Stimulated activated naive CD8-positive, alpha-beta T cell treated with anti-CD3 and anti-CD28 coated beads, Interleukin-15, amount 100 ng/mL, for 72 hours (primary cell): ENCODE measurements around the gene ZNF580.

ENCODE experiments used
- ATAC-seq: fragments of 150-1000 bp; cut with Tn5 transposase; 2 replicates; pipeline ENCODE4 v1.10.0; 2021; ENCODE audit warnings: mild to moderate bottlenecking, moderate library complexity
- DNase-seq, 2 donors: peaks; one replicate each; pipeline ENCODE4 v3.0.0; 2021 to 2022
- H3K27ac Mint-ChIP-seq, 2 donors: one replicate each; pipeline ENCODE4 v1.8.0; 2022; ENCODE audit warnings: mild to moderate bottlenecking in 2 of 2, mixed read lengths in 2 of 2, moderate library complexity in 2 of 2
- H3K27me3 Mint-ChIP-seq: one replicate; pipeline ENCODE4 v1.8.0; 2022; ENCODE audit warnings: mixed read lengths
- H3K4me1 Mint-ChIP-seq: one replicate; pipeline ENCODE4 v1.8.0; 2022; ENCODE audit warnings: mild to moderate bottlenecking, mixed read lengths
- H3K4me3 Mint-ChIP-seq, 2 donors: one replicate each; pipeline ENCODE4 v1.8.0; 2022; ENCODE audit warnings: mild to moderate bottlenecking in 2 of 2, mixed read lengths in 2 of 2, moderate library complexity in 1 of 2
- H3K9me3 Mint-ChIP-seq, 2 donors: one replicate each; pipeline ENCODE4 v1.8.0; 2022; ENCODE audit warnings: mixed read lengths in 2 of 2

ZNF580 gene

DNA sequence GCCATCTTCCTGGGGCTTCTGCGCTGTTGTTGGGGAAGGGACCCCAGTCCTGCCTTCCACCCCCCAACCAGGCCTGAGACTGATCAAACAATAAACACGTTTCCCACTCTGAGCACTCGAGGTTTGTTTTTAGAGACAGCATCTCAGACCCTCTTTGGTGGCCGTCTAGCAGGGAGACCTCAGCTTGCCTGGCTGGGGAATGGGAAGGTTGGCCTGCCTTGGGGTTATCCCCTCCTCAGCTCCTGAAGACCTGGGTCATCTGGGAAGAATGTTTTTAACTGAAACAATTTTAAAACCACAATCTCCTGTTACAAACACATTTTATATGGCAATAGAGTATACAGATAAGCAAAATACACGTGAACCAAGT is 4.7 kb downstream of the ZNF580 start:
- H3K4me3 Mint-ChIP-seq, result peak overlapping the region; percentile 60 to 96
- ATAC-seq, result no peak
- DNase-seq, result no peak
- H3K27me3 Mint-ChIP-seq, result no peaks in the 10 kb centered on the region
- H3K4me1 Mint-ChIP-seq, result peaks cover 72% of the 10 kb centered on the region
- no peaks in the 10 kb centered on the region for H3K9me3 Mint-ChIP-seq
- H3K27ac Mint-ChIP-seq, result peak overlapping the region in 1 of 2 donors; percentile 13

DNA sequence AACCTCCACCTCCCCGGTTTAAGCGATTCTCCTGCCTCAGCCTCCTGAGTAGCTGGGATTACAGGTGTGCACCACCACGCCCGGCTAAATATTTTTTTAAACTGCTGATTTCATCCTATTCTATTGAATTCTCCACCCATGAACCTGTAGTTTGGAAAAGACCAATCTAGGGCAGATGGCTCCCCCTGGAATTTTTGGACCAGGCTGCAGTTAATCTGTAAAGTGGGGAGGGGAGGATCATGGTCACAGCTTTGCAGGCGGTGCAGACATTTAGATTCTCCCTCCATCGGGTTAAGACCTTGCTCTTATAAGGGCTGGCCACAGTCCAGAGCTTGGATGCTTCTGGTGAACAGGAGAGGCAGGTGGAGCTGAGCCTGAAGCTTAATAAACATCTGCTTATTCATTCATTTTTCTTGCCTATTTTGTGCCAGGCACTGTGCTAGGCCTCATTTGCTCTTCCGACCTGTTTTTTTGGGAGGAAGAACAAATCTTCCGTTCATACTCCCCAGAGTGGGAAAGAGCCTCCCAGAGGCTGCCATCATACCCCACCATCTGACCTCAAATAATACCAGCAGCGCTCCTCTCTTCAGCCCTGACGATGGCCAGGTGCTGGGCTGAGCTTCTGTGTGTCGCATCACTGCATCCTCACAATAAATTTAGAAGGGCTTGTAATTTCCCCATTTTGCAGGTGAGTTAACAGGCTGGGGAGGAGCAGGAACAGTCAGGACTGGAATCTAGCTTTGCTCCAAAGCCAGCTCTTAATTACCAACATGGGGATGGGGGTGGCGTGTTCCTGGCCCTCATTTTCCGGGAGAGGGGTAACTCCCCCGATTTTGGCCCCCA is 6.3 kb downstream of the ZNF580 start:
- ATAC-seq, result no peak
- DNase-seq, result no peak
- Mint-ChIP-seq H3K4me3 (peak overlapping the region; percentile 92 to 96), H3K4me1 (peaks cover 79% of the 10 kb centered on the region), H3K27me3 (no peaks in the 10 kb centered on the region), H3K27ac (peak overlapping the region; percentile 27 to 90), H3K9me3 (no peaks in the 10 kb centered on the region)

DNA sequence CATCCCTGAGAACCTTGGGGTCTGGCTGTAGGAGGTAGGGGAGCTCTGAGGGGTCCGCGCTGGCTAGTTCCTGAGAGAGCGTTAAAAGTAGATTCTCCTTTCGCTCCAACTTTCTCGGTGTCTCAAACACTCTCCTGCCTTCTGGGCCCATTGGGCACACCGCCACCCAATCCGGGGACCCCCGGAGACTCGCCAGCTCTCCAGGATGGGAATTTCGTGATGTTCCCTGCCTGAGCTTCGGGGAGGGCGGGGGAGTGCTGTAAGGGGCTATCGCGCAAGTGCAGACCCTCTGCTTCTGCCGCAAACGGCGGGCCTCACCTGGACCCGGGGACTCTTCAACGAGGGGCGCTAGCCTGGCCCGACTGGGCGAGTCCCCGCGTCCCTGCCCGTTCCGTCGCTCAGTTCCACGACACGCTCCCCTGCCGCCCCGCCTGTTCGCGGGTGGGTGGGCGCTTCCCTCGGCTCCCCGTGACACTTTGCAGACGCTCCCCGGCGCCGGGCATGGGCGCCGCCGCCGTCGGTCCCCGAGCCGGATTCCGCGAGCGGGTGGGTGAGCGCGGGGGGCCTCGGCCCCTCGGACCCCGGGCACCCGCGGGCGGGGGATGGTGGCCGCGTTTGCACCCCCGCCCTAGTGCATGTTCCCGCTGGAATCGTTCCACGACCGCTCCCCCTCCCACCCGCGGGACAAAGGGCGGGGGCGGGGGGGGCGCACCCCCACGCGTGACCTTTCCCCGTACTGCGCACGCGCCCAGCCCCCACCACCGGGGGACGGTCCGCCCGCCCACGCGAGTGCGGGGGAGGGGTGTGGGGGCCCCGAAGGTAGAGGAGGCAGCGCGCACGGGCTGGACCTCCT is 7.2 kb downstream of the ZNF580 start, which contains the start of gene CCDC106:
CCDC106 (plus strand) TSS at position 481 of the 853 bp plus-strand sequence. CDS start 835 bp downstream, outside the sequence.
- ATAC-seq, result peak; percentile 31
- peak; percentile 66 to 68 for DNase-seq
- Mint-ChIP-seq H3K4me3 (peak within 1 kb of the TSS; percentile 92 to 97), H3K4me1 (peaks cover 77% of the 10 kb centered on the region), H3K27ac (peak within 1 kb of the TSS; percentile 93 to 96), H3K27me3 (no peaks in the 10 kb centered on the region), H3K9me3 (no peaks in the 10 kb centered on the region)

DNA sequence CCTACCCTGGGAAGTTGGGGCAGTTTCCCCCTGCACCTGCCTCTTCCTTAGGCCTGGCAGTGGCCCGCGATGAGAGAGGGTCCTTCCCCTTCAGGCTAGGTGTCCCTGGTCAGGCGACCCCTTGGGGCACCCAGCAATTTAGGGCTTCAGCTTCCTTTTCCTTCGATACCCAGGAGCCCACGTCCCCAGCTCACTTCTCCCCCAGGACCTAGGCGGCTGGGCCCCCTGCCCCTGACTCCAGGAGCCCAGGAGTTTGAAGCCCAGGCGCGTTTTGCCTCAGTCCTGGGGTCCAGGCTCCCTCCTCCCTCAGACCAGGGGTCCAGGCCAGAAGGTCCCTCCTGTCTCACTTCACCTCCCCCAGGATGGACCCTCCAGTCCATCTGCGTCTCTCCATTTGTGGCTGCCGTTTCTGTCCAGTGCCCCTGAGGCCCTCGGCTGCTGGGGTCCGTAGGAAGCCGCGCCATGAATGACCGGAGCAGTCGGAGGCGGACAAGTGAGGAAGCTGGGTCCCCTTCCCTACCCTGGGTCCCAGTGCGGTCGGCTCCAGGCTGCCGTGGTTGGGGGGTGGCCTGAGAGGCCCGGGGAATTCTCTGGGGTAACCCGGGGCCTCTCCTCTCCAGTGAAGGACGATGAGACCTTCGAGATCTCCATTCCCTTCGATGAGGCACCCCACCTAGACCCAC is 7.9 kb downstream of the ZNF580 start:
- Mint-ChIP-seq H3K27me3 (no peaks in the 10 kb centered on the region), H3K27ac (peak overlapping the region; percentile 31 to 96), H3K9me3 (no peaks in the 10 kb centered on the region), H3K4me1 (peaks cover 69% of the 10 kb centered on the region), H3K4me3 (peak overlapping the region; percentile 82 to 97)
- no peak for ATAC-seq
- DNase-seq, result no peak

DNA sequence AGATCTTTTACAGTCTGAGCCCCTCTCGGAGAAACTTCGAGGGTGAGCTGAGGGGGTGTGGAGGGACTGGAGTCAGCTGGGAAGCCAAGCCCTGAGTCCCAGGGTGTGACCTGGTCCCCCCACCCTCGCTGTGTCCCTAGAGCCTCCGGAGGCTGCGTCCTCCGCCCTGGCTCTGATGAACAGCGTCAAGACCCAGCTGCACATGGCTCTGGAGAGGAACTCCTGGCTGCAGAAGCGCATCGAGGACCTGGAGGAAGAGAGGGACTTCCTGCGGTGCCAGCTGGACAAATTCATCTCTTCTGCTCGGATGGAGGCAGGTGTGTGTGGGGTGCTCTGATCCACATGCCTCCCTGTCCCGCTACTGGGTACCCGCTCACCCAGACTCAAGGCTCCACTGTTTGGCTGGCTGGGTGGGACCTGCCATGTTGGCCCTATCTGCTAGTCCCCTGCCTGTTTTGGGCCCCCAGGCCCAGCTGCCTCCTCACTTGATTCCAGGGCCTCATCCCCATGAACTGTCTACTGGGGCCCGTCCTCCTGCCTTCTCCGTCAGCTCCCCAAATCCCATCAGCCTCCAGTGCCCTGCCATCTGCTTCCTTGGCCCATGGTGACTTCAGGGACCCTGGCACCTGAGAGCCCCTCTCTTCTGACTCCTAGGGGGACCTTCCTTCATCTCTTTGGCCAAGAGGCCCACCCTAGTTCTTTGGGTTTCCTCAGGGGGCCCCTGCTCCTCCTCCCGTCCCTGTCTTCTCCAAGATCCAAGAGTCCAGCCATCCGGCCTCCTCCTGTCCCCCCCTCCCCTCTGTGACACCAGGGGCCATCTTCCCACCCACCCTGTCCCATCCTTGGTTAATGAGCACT is 8.7 kb downstream of the ZNF580 start:
- Mint-ChIP-seq H3K27me3 (no peaks in the 10 kb centered on the region), H3K4me1 (peaks cover 63% of the 10 kb centered on the region), H3K4me3 (peak overlapping the region; percentile 82 to 97), H3K27ac (peak overlapping the region; percentile 24 to 96), H3K9me3 (no peaks in the 10 kb centered on the region)
- no peak for DNase-seq
- ATAC-seq, result no peak

DNA sequence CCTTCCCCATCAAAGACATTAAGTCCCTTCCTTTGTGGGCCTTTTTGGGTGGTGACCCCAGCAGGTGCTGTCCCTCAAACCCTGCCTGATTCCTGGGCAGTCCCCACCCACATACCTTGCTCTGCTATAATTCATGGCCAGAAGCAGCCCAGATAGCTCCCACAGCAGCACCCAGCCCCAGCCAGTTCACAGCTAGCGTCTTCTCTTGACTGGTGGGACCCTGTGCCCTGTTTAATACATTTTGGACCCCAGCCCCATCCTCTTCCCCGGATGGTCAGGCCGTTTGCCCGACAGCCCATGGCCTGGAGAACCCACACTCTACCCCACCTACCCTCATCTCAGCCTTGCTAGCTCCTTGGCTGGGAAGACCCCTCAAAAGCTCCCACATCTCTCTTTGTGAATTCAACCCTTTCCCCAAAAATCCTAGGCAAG is 9.3 kb downstream of the ZNF580 start:
- H3K4me1 Mint-ChIP-seq, result peaks cover 57% of the 10 kb centered on the region
- peak overlapping the region; percentile 23 to 40 for H3K27ac Mint-ChIP-seq
- peak overlapping the region; percentile 82 to 97 for H3K4me3 Mint-ChIP-seq

DNA sequence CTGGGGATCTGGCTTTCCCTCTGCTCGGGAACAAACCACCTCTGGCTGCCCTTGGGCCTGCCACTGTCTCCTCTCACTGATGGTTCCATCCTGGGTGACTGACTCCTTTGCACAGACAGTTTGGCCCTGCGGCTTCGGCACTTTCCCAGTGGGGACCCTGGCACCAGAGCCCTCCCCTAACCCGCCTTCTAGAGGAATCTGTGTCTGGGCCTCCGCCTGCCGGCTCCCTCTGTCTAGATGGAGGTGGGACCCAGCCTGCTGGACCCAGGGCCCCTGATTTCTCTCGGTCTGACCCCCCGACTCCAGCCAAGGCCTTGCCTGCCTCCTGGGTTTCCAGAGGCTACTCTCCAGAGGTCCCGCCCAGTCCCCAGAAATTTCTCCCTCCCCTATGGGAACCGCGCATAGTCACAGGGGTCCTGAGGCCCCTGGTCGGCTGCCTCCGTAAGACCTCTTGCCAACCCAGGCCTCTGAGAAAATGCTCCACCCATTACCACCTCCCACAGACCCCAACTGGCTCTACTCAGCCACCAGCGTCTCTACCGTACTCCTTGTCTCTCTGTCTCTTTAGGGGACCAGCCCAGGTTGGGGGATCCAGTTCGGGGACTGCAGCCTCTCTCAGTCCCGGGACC is 9.9 kb downstream of the ZNF580 start:
- H3K9me3 Mint-ChIP-seq, result no peaks in the 10 kb centered on the region
- no peaks in the 10 kb centered on the region for H3K27me3 Mint-ChIP-seq
- H3K4me1 Mint-ChIP-seq, result peaks cover 51% of the 10 kb centered on the region
- peak overlapping the region; percentile 82 to 97 for H3K4me3 Mint-ChIP-seq
- ATAC-seq, result no peak
- peak overlapping the region in 1 of 2 donors; percentile 31 for H3K27ac Mint-ChIP-seq
- no peak for DNase-seq

More for the DNA sequence above, 9.3 kb downstream of the ZNF580 start:
- H3K27me3 Mint-ChIP-seq, result no peaks in the 10 kb centered on the region
- peak in 1 of 2 donors; percentile 63 for DNase-seq
- H3K9me3 Mint-ChIP-seq, result no peaks in the 10 kb centered on the region
- no peak for ATAC-seq

DNA sequence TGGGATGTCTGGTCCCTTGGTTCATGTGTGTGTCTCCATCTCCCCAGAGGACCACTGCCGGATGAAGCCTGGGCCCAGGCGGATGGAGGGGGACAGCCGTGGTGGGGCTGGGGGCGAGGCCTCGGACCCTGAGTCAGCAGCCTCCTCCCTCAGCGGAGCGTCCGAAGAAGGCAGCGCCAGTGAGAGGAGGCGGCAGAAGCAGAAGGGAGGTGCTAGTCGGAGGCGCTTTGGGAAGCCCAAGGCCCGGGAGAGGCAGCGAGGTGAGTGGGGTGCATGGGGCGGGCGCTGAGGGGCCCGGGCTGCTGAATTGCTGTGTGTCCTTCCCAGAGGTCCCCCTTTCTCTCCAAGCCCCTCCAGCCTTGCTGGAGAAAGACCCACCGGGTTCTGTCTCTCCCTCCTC is 10.4 kb downstream of the ZNF580 start:
- no peaks in the 10 kb centered on the region for H3K9me3 Mint-ChIP-seq
- H3K27me3 Mint-ChIP-seq, result no peaks in the 10 kb centered on the region
- H3K4me3 Mint-ChIP-seq, result peak overlapping the region; percentile 82 to 97
- peaks cover 51% of the 10 kb centered on the region for H3K4me1 Mint-ChIP-seq
- ATAC-seq, result no peak
- peak overlapping the region in 1 of 2 donors; percentile 31 for H3K27ac Mint-ChIP-seq
- no peak for DNase-seq

DNA sequence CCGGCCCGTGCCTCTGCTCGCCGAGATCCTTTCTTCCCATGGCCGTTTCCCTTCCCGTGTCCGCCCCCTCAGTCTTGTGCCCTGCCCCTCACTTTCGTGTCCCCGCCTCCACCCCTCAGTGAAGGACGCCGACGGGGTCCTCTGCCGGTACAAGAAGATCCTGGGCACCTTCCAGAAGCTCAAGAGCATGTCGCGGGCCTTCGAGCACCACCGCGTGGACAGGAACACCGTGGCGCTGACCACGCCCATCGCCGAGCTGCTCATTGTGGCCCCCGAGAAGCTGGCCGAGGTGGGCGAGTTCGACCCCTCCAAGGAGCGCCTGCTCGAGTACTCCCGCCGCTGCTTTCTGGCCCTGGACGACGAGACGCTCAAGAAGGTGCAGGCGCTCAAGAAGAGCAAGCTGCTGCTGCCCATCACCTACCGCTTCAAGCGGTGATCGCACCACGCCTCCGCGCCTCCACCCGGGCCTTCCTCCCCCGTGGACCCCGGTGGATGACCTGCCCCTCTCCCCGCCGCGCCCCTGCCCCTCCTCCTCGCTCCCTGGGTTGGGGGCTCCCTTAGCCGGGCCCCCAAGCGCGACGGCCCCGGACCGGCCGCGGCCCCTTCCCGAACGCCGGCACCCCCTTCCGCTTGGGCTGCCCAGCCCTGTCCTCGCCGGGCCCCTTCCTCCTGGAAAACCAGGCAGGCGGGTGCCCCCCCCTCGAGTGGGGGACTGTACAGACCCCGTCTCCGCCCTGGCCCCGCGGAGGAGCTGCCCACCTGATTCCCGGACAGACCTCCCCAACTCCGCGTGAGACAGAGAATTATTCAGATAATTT is 11.7 kb downstream of the ZNF580 start:
- no peak for DNase-seq
- H3K9me3 Mint-ChIP-seq, result no peaks in the 10 kb centered on the region
- H3K27ac Mint-ChIP-seq, result no peak overlapping the region
- H3K4me3 Mint-ChIP-seq, result peak overlapping the region; percentile 88 to 90
- no peaks in the 10 kb centered on the region for H3K27me3 Mint-ChIP-seq
- ATAC-seq, result no peak
- peaks cover 47% of the 10 kb centered on the region for H3K4me1 Mint-ChIP-seq

DNA sequence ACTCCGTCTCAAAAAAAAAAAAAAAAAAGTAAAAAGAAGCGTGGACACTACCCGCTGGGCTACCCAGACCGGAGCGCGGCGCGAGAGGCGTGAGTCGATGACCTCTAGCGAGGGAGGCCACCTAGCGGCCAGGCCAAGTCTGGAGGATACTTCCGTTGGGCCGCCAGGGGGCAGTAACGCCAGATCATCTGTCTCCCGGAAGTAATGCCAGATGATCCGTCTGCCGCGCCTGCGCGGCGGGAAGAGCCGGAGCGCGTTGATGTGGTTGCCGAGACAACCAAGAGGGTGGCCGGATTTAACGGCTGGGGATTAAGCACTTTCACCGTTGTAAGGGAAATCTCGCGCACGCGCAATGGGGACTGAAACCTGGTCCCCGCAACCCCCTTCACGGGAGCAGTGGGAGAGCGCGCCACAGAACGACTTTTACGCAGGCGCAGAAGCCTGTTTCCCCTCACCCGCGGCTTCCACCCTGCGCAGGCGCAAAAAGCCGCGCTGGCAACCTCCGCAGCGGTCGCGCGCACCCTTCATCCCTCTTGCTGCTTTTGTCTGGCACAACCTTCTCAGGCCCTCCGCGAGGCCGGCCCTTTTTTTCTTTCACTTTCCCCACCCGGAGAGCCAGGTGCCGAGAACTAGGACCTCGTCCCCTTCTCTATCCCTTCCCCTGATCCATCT is 13.0 kb downstream of the ZNF580 start:
- ATAC-seq (peak; percentile 61), DNase-seq (peak; percentile 98 to 99)
- Mint-ChIP-seq H3K4me1 (peaks cover 50% of the 10 kb centered on the region), H3K9me3 (no peaks in the 10 kb centered on the region), H3K27me3 (no peaks in the 10 kb centered on the region), H3K4me3 (peak overlapping the region; percentile 88 to 90), H3K27ac (peak overlapping the region; percentile 98 to 99)

DNA sequence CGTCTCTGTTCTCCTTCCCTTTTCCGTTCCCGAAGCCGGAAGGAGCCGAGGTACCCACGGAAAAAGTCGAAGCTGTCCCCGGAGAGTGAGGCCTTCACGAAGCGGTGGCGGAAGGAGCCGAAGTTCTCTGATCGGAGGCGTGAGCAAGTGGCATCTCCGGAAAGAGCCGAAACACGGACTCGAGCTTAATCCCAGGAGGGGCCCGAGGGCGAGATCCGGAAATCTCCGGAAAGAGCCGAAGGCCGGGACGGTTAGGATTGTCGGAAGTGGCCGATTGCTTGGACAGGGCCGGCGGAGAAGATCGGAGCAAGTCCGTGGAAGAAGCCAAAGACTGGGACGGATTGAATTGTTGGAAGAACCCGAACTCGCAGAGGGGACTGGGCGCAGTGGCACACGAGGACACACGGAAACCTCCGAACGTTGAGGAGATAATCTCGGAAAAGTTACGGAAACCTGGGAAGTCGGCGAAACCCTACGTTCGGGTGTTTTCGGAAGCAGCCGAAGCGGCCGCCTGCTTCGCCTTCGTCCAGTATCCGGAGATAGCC is 13.6 kb downstream of the ZNF580 start:
- Mint-ChIP-seq H3K4me3 (peak overlapping the region; percentile 88 to 90), H3K9me3 (no peaks in the 10 kb centered on the region), H3K27me3 (no peaks in the 10 kb centered on the region), H3K27ac (peak overlapping the region; percentile 98 to 99), H3K4me1 (peaks cover 50% of the 10 kb centered on the region)
- ATAC-seq (peak; percentile 77), DNase-seq (peak; percentile 99)

DNA sequence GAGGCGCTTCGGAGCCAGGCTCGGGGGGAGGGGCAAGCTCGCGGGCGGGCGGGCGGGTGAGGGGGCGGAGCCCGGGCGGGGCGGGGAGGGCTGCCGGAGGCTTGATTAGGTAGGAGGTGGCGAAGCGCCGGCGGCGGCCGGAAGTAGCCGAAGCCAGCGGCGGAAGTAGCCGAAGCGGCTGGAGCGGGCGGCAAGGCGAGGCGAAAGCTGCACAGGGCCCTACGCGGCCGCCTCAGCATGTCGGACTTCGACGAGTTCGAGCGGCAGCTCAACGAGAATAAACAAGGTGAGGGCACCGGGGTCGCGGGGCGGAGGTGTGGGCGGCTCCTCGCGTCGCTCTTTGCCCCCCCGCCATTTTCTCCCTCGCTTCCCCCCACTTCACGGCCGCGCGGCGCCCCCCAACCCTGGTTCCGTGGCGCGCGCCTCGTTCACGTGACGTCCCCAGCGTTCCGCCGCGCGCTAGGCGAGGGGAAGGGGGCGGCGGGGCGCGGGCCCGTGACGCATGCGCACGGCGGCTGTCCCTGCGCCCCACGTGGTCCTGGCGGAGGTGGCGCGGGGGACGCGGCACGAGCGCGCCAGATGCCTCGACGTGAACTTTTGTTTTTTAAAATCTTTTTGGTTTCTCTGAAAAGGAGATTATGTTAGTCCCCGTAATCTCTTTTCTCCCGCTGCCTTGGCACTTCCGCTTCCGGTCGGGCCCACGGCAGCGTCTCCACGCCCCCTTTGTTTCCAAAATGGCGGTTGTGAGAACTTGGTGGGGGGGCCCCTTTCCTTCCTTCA is 14.3 kb downstream of the ZNF580 start, which contains the start of gene U2AF2:
U2AF2 (plus strand) TSS at position 168 of the 780 bp plus-strand sequence; CDS start at position 238, 70 bp downstream.
- Mint-ChIP-seq H3K4me3 (peak within 1 kb of the TSS; percentile 88 to 90), H3K4me1 (peaks cover 50% of the 10 kb centered on the region), H3K27me3 (no peaks in the 10 kb centered on the region), H3K27ac (peak within 1 kb of the TSS; percentile 98 to 99), H3K9me3 (no peaks in the 10 kb centered on the region)
- ATAC-seq, result peak; percentile 66
- peak; percentile 95 for DNase-seq
